ENCODE results near the gene TM7SF2. TPM values are rescaled to one million over a fixed set of nuclear protein-coding genes. Genes with fewer than 3 reads are reported as not detected.
A peak's percentile ranks its signal among the peaks of the same experiment; 100 is the strongest.

The TM7SF2 gene
- total RNA-seq, 4 donors from 2014 or later = 20.0 to 99.4 (median 53.5) TPM

DNA sequence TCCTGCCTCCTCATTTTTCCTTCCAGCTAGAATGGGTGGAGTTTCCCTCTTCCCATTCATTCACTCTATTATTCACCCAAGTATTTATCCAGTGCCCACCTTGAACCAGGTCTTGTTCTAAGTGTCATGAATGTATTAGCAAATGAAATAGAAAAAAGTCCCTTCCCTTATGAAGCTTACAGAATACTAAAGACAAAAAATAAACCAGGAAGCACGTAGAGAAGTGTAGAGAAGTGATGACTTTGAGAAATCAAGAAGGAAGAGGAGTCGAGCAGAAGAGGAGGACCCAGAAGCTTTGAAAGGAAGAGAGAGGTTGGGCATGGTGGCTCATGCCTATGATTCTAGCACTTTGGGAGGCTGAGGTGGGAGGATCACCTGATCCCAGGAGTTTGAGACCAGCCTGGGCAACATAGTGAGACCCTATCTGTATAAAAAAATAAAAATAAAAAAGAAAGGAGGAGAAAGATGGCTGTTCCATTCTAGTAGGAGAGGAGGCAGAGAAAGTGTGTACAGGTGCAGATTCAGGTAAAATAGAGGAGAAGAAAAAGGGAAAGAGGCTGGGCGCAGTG lies 39.7 kb downstream of the TM7SF2 start:
- TF ChIP-seq, protein P1, sequence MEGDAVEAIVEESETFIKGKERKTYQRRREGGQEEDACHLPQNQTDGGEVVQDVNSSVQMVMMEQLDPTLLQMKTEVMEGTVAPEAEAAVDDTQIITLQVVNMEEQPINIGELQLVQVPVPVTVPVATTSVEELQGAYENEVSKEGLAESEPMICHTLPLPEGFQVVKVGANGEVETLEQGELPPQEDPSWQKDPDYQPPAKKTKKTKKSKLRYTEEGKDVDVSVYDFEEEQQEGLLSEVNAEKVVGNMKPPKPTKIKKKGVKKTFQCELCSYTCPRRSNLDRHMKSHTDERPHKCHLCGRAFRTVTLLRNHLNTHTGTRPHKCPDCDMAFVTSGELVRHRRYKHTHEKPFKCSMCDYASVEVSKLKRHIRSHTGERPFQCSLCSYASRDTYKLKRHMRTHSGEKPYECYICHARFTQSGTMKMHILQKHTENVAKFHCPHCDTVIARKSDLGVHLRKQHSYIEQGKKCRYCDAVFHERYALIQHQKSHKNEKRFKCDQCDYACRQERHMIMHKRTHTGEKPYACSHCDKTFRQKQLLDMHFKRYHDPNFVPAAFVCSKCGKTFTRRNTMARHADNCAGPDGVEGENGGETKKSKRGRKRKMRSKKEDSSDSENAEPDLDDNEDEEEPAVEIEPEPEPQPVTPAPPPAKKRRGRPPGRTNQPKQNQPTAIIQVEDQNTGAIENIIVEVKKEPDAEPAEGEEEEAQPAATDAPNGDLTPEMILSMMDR (IDR thresholded peaks at IDR 0.05) = no peak
- no peak for TF ChIP-seq POLR2A (IDR thresholded peaks at IDR 0.05)
- Histone ChIP-seq H3K36me3 (no peaks in the 10 kb centered on the region), H3K9me3 (no peaks in the 10 kb centered on the region), H3K27me3 (no peaks in the 10 kb centered on the region), H3K27ac (peak overlapping the region; percentile 36 to 82 (median 73)), H3K4me1 (peaks cover 8 to 12% of the 10 kb centered on the region in 2 donors), H3K4me3 (replicated peaks in 1 of 3) (no peak overlapping the region)
- DNase-seq = no peak
- 81 to 86% methylated on average over 3 of the region's 3 CpGs for WGBS, 2 donors
- intact Hi-C loops (cut with DNase I) = no loop called here

DNA sequence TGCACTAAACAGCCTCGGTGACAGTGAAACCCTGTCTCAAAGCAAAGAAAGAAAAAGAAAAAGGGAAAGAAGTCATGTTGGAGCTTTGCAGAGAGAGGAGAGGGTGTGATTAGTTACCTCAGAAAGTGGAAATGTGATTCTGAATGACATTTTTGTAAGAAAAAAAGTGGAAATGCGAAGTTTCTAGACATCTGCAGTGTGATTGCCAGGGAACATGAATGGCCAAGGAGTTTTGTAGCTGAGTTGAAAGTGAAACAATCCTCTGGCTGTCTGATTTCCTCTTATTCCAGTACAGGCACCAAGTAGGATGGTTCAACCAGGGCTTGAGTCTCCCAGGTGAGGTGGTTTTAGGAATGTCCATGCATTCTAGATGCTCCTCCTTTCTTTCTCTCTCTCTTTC lies 40.5 kb downstream of the TM7SF2 start:
- 77 to 84% methylated on average over 2 of the region's 2 CpGs for WGBS, 2 donors
- TF ChIP-seq POLR2A (IDR thresholded peaks at IDR 0.05) = no peak
- TF ChIP-seq, protein P1 (IDR thresholded peaks at IDR 0.05) = no peak
- DNase-seq = no peak
- H3K27me3 ChIP-seq = no peaks in the 10 kb centered on the region
- H3K9me3 ChIP-seq = no peaks in the 10 kb centered on the region
- H3K4me1 ChIP-seq = peaks cover 8 to 12% of the 10 kb centered on the region in 2 donors
- no peak overlapping the region for H3K27ac ChIP-seq
- intact Hi-C loops (cut with DNase I) = no loop called here
- H3K4me3 ChIP-seq (replicated peaks in 1 of 3) = no peak overlapping the region
- H3K36me3 ChIP-seq = no peaks in the 10 kb centered on the region

DNA sequence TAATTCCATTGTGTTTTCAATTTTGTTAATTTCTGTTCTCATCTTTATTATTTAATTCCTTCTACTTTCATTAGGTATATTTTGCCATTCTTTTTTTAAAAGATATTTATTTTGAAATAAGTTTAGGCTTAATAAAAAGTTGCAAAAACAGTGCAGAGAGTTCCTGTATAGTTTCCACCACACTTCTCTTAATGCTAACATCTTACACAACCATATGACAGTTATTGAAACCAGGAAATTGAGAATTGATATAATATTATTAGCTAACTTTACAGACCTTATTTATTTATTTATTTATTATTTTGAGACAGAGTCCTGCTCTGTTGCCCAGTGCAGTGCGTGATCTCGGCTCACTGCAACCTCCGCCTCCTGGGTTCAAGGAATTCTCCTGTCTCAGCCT lies 44.6 kb downstream of the TM7SF2 start:
- Histone ChIP-seq H3K9me3 (no peaks in the 10 kb centered on the region), H3K27ac (no peak overlapping the region), H3K27me3 (no peaks in the 10 kb centered on the region), H3K4me3 (replicated peaks in 1 of 3) (no peak overlapping the region), H3K36me3 (no peaks in the 10 kb centered on the region), H3K4me1 (no peaks in the 10 kb centered on the region)
- DNase-seq = no peak
- WGBS, 2 donors = 91 to 96% methylated on average over 3 of the region's 3 CpGs
- intact Hi-C loops (cut with DNase I) = no loop called here
- TF ChIP-seq, protein P1 (IDR thresholded peaks at IDR 0.05) = no peak
- TF ChIP-seq POLR2A (IDR thresholded peaks at IDR 0.05) = no peak

DNA sequence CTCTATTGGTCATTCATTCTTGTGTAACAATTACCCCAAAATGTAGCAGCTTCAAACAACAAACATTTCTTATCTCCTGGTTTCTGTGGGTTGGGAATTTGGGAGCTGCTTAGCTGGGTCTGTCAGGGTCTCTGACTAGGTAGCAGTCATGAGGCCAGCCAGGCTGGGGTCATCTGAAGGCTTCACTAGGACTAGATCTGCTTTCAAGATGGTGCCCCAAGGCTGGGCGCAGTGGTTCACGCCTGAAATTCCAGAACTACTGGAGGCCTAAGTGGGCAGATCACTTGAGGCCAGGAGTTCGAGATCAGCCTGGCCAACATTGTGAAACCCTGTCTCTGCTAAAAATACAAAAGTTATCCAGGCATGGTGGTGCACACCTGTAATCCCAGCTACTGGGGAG lies 45.3 kb downstream of the TM7SF2 start:
- WGBS, 2 donors = 91 to 97% methylated on average over 3 of the region's 3 CpGs
- intact Hi-C loops (cut with DNase I) = no loop called here
- TF ChIP-seq, protein P1 (IDR thresholded peaks at IDR 0.05) = no peak
- TF ChIP-seq POLR2A (IDR thresholded peaks at IDR 0.05) = no peak

DNA sequence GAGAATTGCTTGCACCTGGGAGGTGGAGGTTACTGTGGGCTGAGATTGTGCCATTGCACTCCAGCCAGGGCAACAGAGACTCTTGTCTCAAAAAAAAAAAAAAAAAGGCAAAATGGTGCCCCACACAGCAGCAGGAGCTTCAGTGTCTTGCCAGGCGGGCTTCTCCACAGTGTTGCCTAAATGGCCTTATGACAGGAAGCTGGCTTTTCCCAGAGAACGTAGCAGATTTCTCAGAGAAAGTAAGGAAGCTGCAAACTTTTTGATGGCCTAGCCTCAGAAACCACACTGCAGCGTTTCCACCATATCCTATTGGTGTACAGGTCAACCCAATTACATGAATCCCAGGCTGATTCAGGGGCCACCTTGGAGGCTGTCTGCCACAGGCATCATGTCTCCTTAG lies 45.7 kb downstream of the TM7SF2 start:
- DNase-seq = no peak
- Histone ChIP-seq H3K27me3 (no peaks in the 10 kb centered on the region), H3K27ac (no peak overlapping the region), H3K4me3 (replicated peaks in 1 of 3) (no peak overlapping the region), H3K36me3 (no peaks in the 10 kb centered on the region), H3K4me1 (no peaks in the 10 kb centered on the region), H3K9me3 (no peaks in the 10 kb centered on the region)
- TF ChIP-seq, protein P1 (IDR thresholded peaks at IDR 0.05) = no peak
- TF ChIP-seq POLR2A (IDR thresholded peaks at IDR 0.05) = no peak
- intact Hi-C loops (cut with DNase I) = no loop called here
- 82 to 83% methylated on average over 3 of the region's 3 CpGs for WGBS, 2 donors

More for the DNA sequence above, 45.3 kb downstream of the TM7SF2 start:
- no peaks in the 10 kb centered on the region for H3K27me3 ChIP-seq
- no peaks in the 10 kb centered on the region for H3K9me3 ChIP-seq
- no peak for DNase-seq
- H3K27ac ChIP-seq = no peak overlapping the region
- no peak overlapping the region for H3K4me3 ChIP-seq (replicated peaks in 1 of 3)
- H3K4me1 ChIP-seq = no peaks in the 10 kb centered on the region
- no peaks in the 10 kb centered on the region for H3K36me3 ChIP-seq
